ENCODE data around the gene TRIM64. TPM values are rescaled to one million over a fixed set of nuclear protein-coding genes. Genes with fewer than 3 reads are reported as not detected.
"Not testable (repeated sequence)": the region's sequence is repeated elsewhere in the genome, so short reads cannot be mapped to it uniquely, and the experiment has no call there.

The TRIM64 gene, protein sequence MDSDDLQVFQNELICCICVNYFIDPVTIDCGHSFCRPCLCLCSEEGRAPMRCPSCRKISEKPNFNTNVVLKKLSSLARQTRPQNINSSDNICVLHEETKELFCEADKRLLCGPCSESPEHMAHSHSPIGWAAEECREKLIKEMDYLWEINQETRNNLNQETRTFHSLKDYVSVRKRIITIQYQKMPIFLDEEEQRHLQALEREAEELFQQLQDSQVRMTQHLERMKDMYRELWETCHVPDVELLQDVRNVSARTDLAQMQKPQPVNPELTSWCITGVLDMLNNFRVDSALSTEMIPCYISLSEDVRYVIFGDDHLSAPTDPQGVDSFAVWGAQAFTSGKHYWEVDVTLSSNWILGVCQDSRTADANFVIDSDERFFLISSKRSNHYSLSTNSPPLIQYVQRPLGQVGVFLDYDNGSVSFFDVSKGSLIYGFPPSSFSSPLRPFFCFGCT
- total RNA-seq (ENCODE audit: insufficient read depth, low replicate concordance): not detected

DNA sequence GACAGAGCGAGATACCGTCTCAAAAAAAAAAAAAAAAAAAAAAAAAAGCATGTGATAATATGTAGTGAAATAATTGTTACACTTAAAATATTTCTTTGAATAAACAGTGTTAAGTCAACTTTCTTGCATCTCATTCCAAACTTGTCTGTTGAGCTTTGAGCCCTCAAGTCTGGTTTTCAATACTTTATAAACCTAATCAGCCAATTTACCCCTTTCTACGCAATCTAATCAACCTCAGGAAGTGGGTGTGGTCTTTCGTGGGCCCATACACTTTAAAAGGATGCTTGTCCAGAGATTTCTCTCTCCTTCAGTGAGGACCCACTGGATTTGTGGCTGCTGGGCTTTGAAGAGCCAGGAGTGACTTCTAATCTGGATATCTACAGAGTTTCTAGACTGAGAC lies at the start of gene TRIM64:
Gene TRIM64, plus strand, starts transcription at position 301 of the 400 bp plus-strand sequence. CDS start 2,467 bp downstream, outside the sequence.
- DNase-seq (ENCODE audit: low spot score): not testable (repeated sequence)

GRCh38 chr11:89922195-89922660 lies 43.6 kb upstream of the TRIM64 start, which contains the start of gene TRIM49D1:
Gene TRIM49D1, minus strand, starts transcription at chr11:89922245. Its CDS starts 4,535 bp downstream, at chr11:89917710.
- DNase-seq (ENCODE audit: low spot score): no peak

GRCh38 chr11:89923764-89924163 lies 42.1 kb upstream of the TRIM64 start, which contains the start of gene TRIM49D2:
Gene TRIM49D2, plus strand, starts transcription at chr11:89924064. Its CDS starts 2,698 bp downstream, at chr11:89926762.
- DNase-seq (ENCODE audit: low spot score): not testable (repeated sequence)

DNA sequence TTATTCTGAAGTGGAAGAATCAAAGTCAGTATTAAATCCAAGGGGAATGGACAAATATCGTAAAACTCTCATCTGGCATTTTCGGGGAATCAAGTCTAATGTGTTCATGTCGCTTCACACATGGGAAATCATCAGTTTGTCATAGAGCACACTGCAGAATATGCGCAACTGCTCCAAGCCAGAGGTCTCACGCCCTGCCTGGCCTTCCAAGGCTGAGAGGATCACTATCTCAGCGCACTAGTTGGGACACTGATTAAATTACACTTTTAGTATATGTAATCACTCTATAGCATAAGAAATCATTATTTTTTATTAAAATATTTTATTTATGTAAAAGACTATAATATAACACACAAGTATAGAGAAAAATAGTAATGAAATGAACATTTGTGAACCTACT lies 5.0 kb upstream of the TRIM64 start:
- not testable (repeated sequence) for DNase-seq (ENCODE audit: low spot score)

Other genes starting within 250 kb of the TRIM64 start
- 2.9 TPM for gene TRIM49, start 157.5 kb upstream of the TRIM64 start, total RNA-seq (ENCODE audit: insufficient read depth, low replicate concordance)
- 3.6 TPM for gene TRIM64B, start 87.5 kb upstream of the TRIM64 start, total RNA-seq (ENCODE audit: insufficient read depth, low replicate concordance)
- gene TRIM49D1, start 43.8 kb upstream of the TRIM64 start, total RNA-seq (ENCODE audit: insufficient read depth, low replicate concordance): not detected
- not detected for gene TRIM49D2, start 42.0 kb upstream of the TRIM64 start, total RNA-seq (ENCODE audit: insufficient read depth, low replicate concordance)
- gene TRIM49C, start 65.1 kb downstream of the TRIM64 start, total RNA-seq (ENCODE audit: insufficient read depth, low replicate concordance): 1.9 TPM
- gene UBTFL1, start 119.9 kb downstream of the TRIM64 start, total RNA-seq (ENCODE audit: insufficient read depth, low replicate concordance): 9.9 TPM
- 7.2 TPM for gene NAALAD2, start 168.6 kb downstream of the TRIM64 start, total RNA-seq (ENCODE audit: insufficient read depth, low replicate concordance)

Measured in umbilical cord (tissue), 2 donors.